GM19372 (cell line): Measurements from ENCODE around the gene STX10.

Experiments used
- ATAC-seq: cut with Tn5 transposase; IDR thresholded peaks from one replicate; pipeline ENCODE4 v1.9.1; 2021; ENCODE audit warnings: mild to moderate bottlenecking, low read depth, moderate library complexity; ENCODE audit not compliant: unreplicated experiment

STX10 gene

GRCh38 chr19:13122275-13122878 is 27.8 kb downstream of the STX10 start:
- ATAC-seq, result no peak

- no peak for ATAC-seq
Measured at GRCh38 chr19:13121551-13122274, 28.5 kb downstream of the STX10 start.

GRCh38 chr19:13120817-13121216 is 29.4 kb downstream of the STX10 start:
- ATAC-seq, result no peak

GRCh38 chr19:13120031-13120430 is 30.1 kb downstream of the STX10 start:
- ATAC-seq, result no peak

- ATAC-seq, result no peak
Measured at GRCh38 chr19:13119627-13120026, 30.5 kb downstream of the STX10 start.

- ATAC-seq, result peak; percentile 4
Measured at GRCh38 chr19:13118424-13119193, 31.6 kb downstream of the STX10 start.

- peak; percentile 52 for ATAC-seq
Measured at GRCh38 chr19:13117772-13118423, 32.3 kb downstream of the STX10 start, which contains the start of gene NACC1. Gene NACC1 (plus strand): TSS chr19:13118264. CDS start chr19:13135208, 16,944 bp downstream.

- ATAC-seq, result no peak
Measured at GRCh38 chr19:13117176-13117771, 32.9 kb downstream of the STX10 start.

- peak; percentile 36 for ATAC-seq
Measured at GRCh38 chr19:13116282-13117175, 33.6 kb downstream of the STX10 start, which contains the start of gene TRMT1. Gene TRMT1 (minus strand): TSS chr19:13116740. CDS start chr19:13116399, 341 bp downstream.

- ATAC-seq, result no peak
Measured at GRCh38 chr19:13115936-13116281, 34.3 kb downstream of the STX10 start.

GRCh38 chr19:13112555-13112954 is 37.6 kb downstream of the STX10 start:
- ATAC-seq, result no peak

- ATAC-seq, result no peak
Measured at GRCh38 chr19:13110099-13110610, 40.0 kb downstream of the STX10 start.

- no peak for ATAC-seq
Measured at GRCh38 chr19:13109361-13110098, 40.6 kb downstream of the STX10 start.

- ATAC-seq, result no peak
Measured at GRCh38 chr19:13104848-13105711, 45.1 kb downstream of the STX10 start.

GRCh38 chr19:13104360-13104847 is 45.8 kb downstream of the STX10 start:
- ATAC-seq, result no peak

GRCh38 chr19:13103581-13104359 is 46.4 kb downstream of the STX10 start:
- no peak for ATAC-seq
